Heart right ventricle (tissue), 16 donors: ENCODE results near the gene KRTAP23-1. TPM values are rescaled to one million over a fixed set of nuclear protein-coding genes. Genes with fewer than 3 reads are reported as not detected.

ENCODE experiments used
- ATAC-seq, 8 donors: fragments of 200-7000 bp; cut with Tn5 transposase; one replicate each; pipeline ENCODE4 v1.9.1; 2020; ENCODE audit warnings: mild to moderate bottlenecking in 8 of 8, moderate library complexity in 8 of 8, moderate number of reproducible peaks in 1 of 8
- DNase-seq, 2 donors: peaks; one replicate each; pipeline ENCODE4 v3.0.0-alpha.2; 2020
- H3K27ac ChIP-seq, 10 donors: fragments of 200-600 bp; sonication (generic) in 2 of 10; one replicate each; pipeline versions ENCODE4 v1.5.0 to v1.8.0; 2020 to 2022; ENCODE audit warnings: mild to moderate bottlenecking in 3 of 10
- H3K27me3 ChIP-seq, 7 donors: fragments of 200-600 bp; one replicate each; pipeline ENCODE4 v1.8.0; 2021 to 2022; ENCODE audit warnings: mild to moderate bottlenecking in 2 of 7
- H3K36me3 ChIP-seq, 9 donors: fragments of 200-600 bp; sonication (generic) in 1 of 9; one replicate each; pipeline versions ENCODE4 v1.5.0 to v1.8.0; 2020 to 2022; ENCODE audit warnings: mild to moderate bottlenecking in 2 of 9
- H3K4me1 ChIP-seq, 9 donors: fragments of 200-600 bp; sonication (generic) in 1 of 9; one replicate each; pipeline versions ENCODE4 v1.5.0 to v1.8.0; 2020 to 2022; ENCODE audit warnings: mild to moderate bottlenecking in 4 of 9
- H3K4me3 ChIP-seq, 10 donors: fragments of 200-600 bp; sonication (generic) in 2 of 10; one replicate each; pipeline versions ENCODE4 v1.5.0 to v1.8.0; 2020 to 2022; ENCODE audit warnings: mild to moderate bottlenecking in 7 of 10, moderate library complexity in 2 of 10
- H3K9me3 ChIP-seq, 11 donors: fragments of 200-600 bp in 10 of 11; sonication (generic) in 2 of 11; one replicate each; pipeline versions ENCODE4 v1.5.0 to v1.8.0; 2013 to 2022; ENCODE audit warnings: mild to moderate bottlenecking in 2 of 11, control low read depth in 1 of 11, moderate library complexity in 1 of 11
- CTCF ChIP-seq, 9 donors: fragments of 200-600 bp; sonication (generic) in 2 of 9; IDR thresholded peaks; one replicate each; pipeline versions ENCODE4 v1.5.0 to v1.8.0; 2021 to 2022; ENCODE audit warnings: antibody characterized with exemption in 9 of 9, mild to moderate bottlenecking in 5 of 9, moderate library complexity in 1 of 9
- WGBS, 2 donors: extraction: QIAGEN DNeasy Blood & Tissue Kit; methylation state at CpG; one replicate each; pipeline ENCODE4 v1.1.7; 2013; ENCODE audit warnings: inconsistent platforms in 1 of 2; 5-methylcytosine and 5-hydroxymethylcytosine counted together
- intact Hi-C, 10 donors: fragments of 100-400 bp; cut with DNase I; formaldehyde crosslinking; loops; one replicate each; pipeline versions ENCODE4 v1.11.1 to v1.14.2; 2022
- long read RNA-seq, 3 donors: library from polyadenylated mRNA; unstranded; transcript quantifications; one replicate each; pipeline ENCODE4 v2.0.0, GENCODE V29; 2020 to 2021
- polyA plus RNA-seq, 2 donors: library from polyadenylated mRNA; stranded (reverse); fragments of 200-250 nt; gene quantifications; one replicate each; pipeline ENCODE4 v1.2.3, GENCODE V29; 2013
- total RNA-seq, 10 donors: library from RNA; stranded (reverse); fragmentation: NEBNext Ultra II Directional in 3 of 10; extraction: Animal tissue kit (Norgen Biotek cat#: 25700) in 3 of 10; gene quantifications; one replicate each; pipeline versions ENCODE4 v1.2.1 to v1.2.4, GENCODE V29; 2021 to 2023
- donor health status: Arrhythmogenic right ventricular cardiomyopathy.
- donor health status: ischemic (EF 13 %, LVEDD 7.1; RV severe dilation, severe dysfunction).
- donor health status: healthy with polysubstance abuse.
- donor health status: DM: no; HTN: yes; CAD: no.
- donor health status: DM: no; HTN: no; CAD: no.
- donor health status: ischemic (EF 25% LVEDD 6.9; RV normal size, moderate dysfunction).
- donor health status: ischemic (EF 25% LVEDD 5.7; RV mildly dilated, moderate dysfunction).
- donor health status: healthy.
- donor health status: DM: yes; HTN: yes; CAD: no.
- donor health status: Ischemic cardiomyopathy.
- donor health status: ischemic (EF 35%, LVEDD 5.7; RV mildly dilated, moderate dysfunction).
- donor health status: nonischemic (EF 11% LVEDD 7.7; RV severe dilation, severe dysfunction).
- donor health status: DM: yes; HTN: yes; CAD: no.
- donor health status: PGD.
- donor health status: ischemic (EF 29% LVEDD 5.4; RV normal size, mild dysfunction).
- donor health status: nonischemic (EF 23%, LVEDD 6.1; RV moderate dilation, normal function).

The KRTAP23-1 gene
- total RNA-seq (not detected), polyA plus RNA-seq (not detected)
- long read RNA-seq, donor 1: 0 reads
- long read RNA-seq, donor 2: 0 reads
- long read RNA-seq, donor 3: 0 reads

DNA sequence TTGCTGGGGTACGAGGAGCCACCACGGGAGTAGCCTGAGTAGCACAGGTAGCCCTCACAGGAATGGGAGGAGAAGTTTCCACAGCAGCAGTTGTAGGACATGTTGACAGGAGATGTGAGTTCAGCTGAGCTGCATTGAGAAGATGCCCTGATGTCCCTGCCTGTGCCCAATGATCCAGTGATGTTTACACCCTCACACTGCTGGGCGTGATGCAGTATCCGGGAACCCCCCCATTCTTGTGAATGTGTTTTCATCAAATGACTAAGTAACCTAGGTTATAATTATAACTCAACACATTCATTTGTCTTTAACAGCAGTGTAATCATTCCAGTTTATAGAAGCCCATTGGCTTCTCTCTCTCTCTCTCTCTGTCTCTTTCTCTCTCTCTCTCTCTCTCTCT lies at the start of gene KRTAP23-1:
TSS of gene KRTAP23-1 (minus strand) at position 101 of the 400 bp plus-strand sequence. CDS start at position 101, 0 bp downstream.
- DNase-seq: no peak
- no peaks in the 10 kb centered on the region for H3K27me3 ChIP-seq
- TF ChIP-seq CTCF (IDR thresholded peaks at IDR 0.05): no peak
- H3K36me3 ChIP-seq: no peaks in the 10 kb centered on the region
- H3K4me1 ChIP-seq: no peaks in the 10 kb centered on the region
- ATAC-seq: no peak
- no peak within 1 kb of the TSS for H3K27ac ChIP-seq
- H3K9me3 ChIP-seq: peaks cover 0 to 12% (median 0%) of the 10 kb centered on the region in 11 donors
- no peak within 1 kb of the TSS for H3K4me3 ChIP-seq
- WGBS, 2 donors: 88 to 89% methylated on average over 4 of the region's 4 CpGs
- intact Hi-C loops: loop anchor here in 6 of 10 donors (10.0 kb wide), 2 partner anchors 86 to 736 kb away; partner anchors contain the start of gene KRTAP13-4 (in 1 of the 6)

DNA sequence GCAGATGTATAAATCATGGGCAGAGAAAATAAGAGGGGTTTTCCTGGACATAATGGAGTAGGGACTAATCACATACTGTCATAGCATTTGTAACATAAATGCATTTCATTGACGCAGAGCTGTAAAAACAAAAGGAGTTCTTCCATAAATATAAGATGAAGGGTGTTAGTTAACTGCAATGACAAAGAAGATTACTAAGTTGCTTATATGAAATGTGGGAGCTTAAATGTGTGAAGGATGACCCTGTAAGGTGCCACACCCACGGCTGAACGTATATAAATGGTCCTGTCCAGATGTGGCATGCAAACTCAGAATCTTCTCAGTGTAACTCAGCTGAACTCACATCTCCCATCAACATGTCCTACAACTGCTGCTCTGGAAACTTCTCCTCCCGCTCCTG lies 47.3 kb upstream of the KRTAP23-1 start, which contains the start of gene KRTAP13-1:
TSS of gene KRTAP13-1 (plus strand) at position 301 of the 400 bp plus-strand sequence. CDS start at position 357, 56 bp downstream.
- ATAC-seq: no peak
- no peaks in the 10 kb centered on the region for H3K27me3 ChIP-seq
- H3K4me1 ChIP-seq: peaks cover 0 to 7% (median 0%) of the 10 kb centered on the region in 9 donors
- H3K36me3 ChIP-seq: no peaks in the 10 kb centered on the region
- intact Hi-C loops: no loop called here
- no peak within 1 kb of the TSS for H3K27ac ChIP-seq
- H3K9me3 ChIP-seq: peaks cover 0 to 13% (median 0%) of the 10 kb centered on the region in 11 donors
- 78 to 86% methylated on average over 4 of the region's 4 CpGs for WGBS, 2 donors
- no peak for DNase-seq
- no peak within 1 kb of the TSS for H3K4me3 ChIP-seq
- TF ChIP-seq CTCF (IDR thresholded peaks at IDR 0.05): no peak

- Histone ChIP-seq H3K9me3 (peaks cover 0 to 27% (median 0%) of the 10 kb centered on the region in 11 donors), H3K4me1 (peaks cover 0 to 7% (median 0%) of the 10 kb centered on the region in 9 donors), H3K4me3 (no peak overlapping the region), H3K27me3 (no peaks in the 10 kb centered on the region), H3K27ac (peak overlapping the region in 1 of 10 donors; percentile 13), H3K36me3 (no peaks in the 10 kb centered on the region)
- DNase-seq (no peak), ATAC-seq (peak in 4 of 8 donors; percentile 17 to 67 (median 59))
- TF ChIP-seq CTCF (IDR thresholded peaks at IDR 0.05): no peak
- intact Hi-C loops: no loop called here
- WGBS, 2 donors: 22 to 31% methylated on average over 2 of the region's 2 CpGs
These were observed 43.2 kb upstream of the KRTAP23-1 start for GRCh38 chr21:30391492-30392025.

- DNase-seq (no peak), ATAC-seq (no peak)
- intact Hi-C loops: no loop called here
- Histone ChIP-seq H3K27ac (no peak overlapping the region), H3K27me3 (no peaks in the 10 kb centered on the region), H3K36me3 (no peaks in the 10 kb centered on the region), H3K9me3 (no peaks in the 10 kb centered on the region), H3K4me3 (no peak overlapping the region), H3K4me1 (no peaks in the 10 kb centered on the region)
- WGBS, 2 donors: 26 to 47% methylated on average over 1 of the region's 1 CpG
- TF ChIP-seq CTCF (IDR thresholded peaks at IDR 0.05): no peak
These were observed 33.8 kb upstream of the KRTAP23-1 start for GRCh38 chr21:30382201-30382600.
